Measurements from ENCODE around the gene LITAF. TPM values are rescaled to one million over a fixed set of nuclear protein-coding genes. Genes with fewer than 3 reads are reported as not detected.

LITAF gene
- polyA plus RNA-seq, 1 donor from 2014 or later: 0.31 TPM

- H3K4me3 ChIP-seq (ENCODE audit: low read length): no peak overlapping the region
- H3K4me2 ChIP-seq (ENCODE audit: low read length): no peak overlapping the region
- H3K36me3 ChIP-seq (ENCODE audit: insufficient read depth, low read length): no peaks in the 10 kb centered on the region
- no peak for TF ChIP-seq POLR2AphosphoS5 (IDR thresholded peaks at IDR 0.05)
- TF ChIP-seq RAD21 (conservative IDR thresholded peaks at IDR 0.05): no peak
- H3K9me2 ChIP-seq (ENCODE audit: insufficient read depth, low read length): no peaks in the 10 kb centered on the region
- no peak overlapping the region for H3K27ac ChIP-seq (ENCODE audit: low read length)
- no peak overlapping the region for H2AFZ ChIP-seq (ENCODE audit: low read depth, low read length)
- H4K20me1 ChIP-seq (ENCODE audit: insufficient read depth): no peaks in the 10 kb centered on the region
- H3K9ac ChIP-seq (ENCODE audit: low read length): no peak overlapping the region
- H3K27me3 ChIP-seq (ENCODE audit: insufficient read depth, low read depth, low read length): no peaks in the 10 kb centered on the region
- peaks cover 7% of the 10 kb centered on the region for H3K9me3 ChIP-seq (ENCODE audit: low read length)
- no peaks in the 10 kb centered on the region for H3F3A ChIP-seq (ENCODE audit: insufficient read depth, low read length, poor library complexity, severe bottlenecking)
- H3K79me2 ChIP-seq (replicated peaks; ENCODE audit: insufficient read depth, low read length): no peaks in the 10 kb centered on the region
These were observed 30.4 kb downstream of the LITAF start for GRCh38 chr16:11556214-11556819.

GRCh38 chr16:11554053-11554452 is 32.7 kb downstream of the LITAF start:
- Histone ChIP-seq H3K9ac (ENCODE audit: low read length) (no peak overlapping the region), H4K20me1 (ENCODE audit: insufficient read depth) (no peaks in the 10 kb centered on the region), H3K4me2 (ENCODE audit: low read length) (no peak overlapping the region), H3K36me3 (ENCODE audit: insufficient read depth, low read length) (no peaks in the 10 kb centered on the region), H2AFZ (ENCODE audit: low read depth, low read length) (no peak overlapping the region), H3K9me2 (ENCODE audit: insufficient read depth, low read length) (no peaks in the 10 kb centered on the region), H3K27ac (ENCODE audit: low read length) (no peak overlapping the region), H3K4me3 (ENCODE audit: low read length) (no peak overlapping the region), H3K9me3 (ENCODE audit: low read length) (peaks cover 7% of the 10 kb centered on the region), H3K27me3 (ENCODE audit: insufficient read depth, low read depth, low read length) (no peaks in the 10 kb centered on the region), H3F3A (ENCODE audit: insufficient read depth, low read length, poor library complexity, severe bottlenecking) (no peaks in the 10 kb centered on the region), H3K79me2 (replicated peaks; ENCODE audit: insufficient read depth, low read length) (no peaks in the 10 kb centered on the region)
- TF ChIP-seq SMC3 (conservative IDR thresholded peaks at IDR 0.05; ENCODE audit: poor library complexity) (no peak), REST (IDR thresholded peaks at IDR 0.05; ENCODE audit: borderline replicate concordance) (no peak), EP300 (conservative IDR thresholded peaks at IDR 0.05; ENCODE audit: poor library complexity, severe bottlenecking) (no peak), POLR2AphosphoS5 (IDR thresholded peaks at IDR 0.05) (no peak), MXI1 (conservative IDR thresholded peaks at IDR 0.05; ENCODE audit: poor library complexity, severe bottlenecking) (no peak), RAD21 (conservative IDR thresholded peaks at IDR 0.05) (no peak), EZH2 (IDR thresholded peaks at IDR 0.05; ENCODE audit: borderline replicate concordance, insufficient read depth, low read length, poor library complexity, severe bottlenecking) (no peak), TAF1 (IDR thresholded peaks at IDR 0.05; ENCODE audit: low read depth) (no peak), CTCF (IDR thresholded peaks at IDR 0.05; ENCODE audit: poor library complexity, severe bottlenecking) (no peak)
